Pons (tissue), 1 donor: ENCODE data around the gene ZBTB7C.

ENCODE experiments used
- DNase-seq: peaks from one replicate; pipeline ENCODE4 v3.0.0-alpha.2; 2016; ENCODE audit warnings: low spot score

ZBTB7C gene

DNA sequence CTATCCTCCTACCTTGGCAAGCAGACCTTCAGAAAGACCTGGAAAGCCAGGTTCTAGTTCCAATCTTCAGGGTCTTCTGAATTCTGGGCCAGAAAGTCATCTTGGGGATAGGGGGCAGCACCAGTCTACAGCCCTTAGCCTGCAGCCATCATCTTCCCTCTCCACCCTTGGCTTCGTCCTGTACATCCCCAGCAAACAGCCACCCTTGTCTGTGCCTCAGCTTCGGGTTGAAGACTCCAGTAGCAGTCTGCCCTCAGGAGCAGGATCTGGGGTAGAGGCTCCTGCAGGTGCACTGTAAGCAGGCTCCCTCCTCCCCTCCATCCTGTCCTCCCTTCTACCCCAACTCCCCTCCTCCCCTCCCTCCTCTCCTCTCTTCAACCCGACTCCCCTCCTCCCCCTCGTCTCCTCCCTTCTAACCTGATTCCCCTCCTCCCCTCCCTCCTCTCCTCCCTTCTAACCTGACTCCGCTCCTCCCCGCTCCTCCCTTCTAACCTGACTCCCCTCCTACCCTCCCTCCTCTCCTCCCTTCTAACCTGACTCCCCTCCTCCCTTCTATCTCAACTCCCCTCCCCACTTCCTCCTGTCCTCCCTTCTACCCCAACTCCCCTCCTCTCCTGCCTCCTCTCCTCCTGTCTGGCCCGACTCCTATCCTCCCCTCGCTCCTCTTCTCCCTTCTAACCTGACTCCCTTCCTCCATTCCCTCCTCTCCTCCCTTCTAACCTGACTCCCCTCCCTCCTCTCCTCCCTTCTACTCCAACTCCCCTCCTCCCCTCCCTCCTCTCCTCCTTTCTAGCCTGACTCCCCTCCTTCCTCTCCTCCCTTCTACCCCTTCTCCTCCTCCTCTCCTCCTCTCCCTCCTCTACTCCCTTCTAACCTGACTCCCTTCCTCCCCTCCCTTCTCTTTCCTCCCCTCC lies 388.6 kb downstream of the ZBTB7C start:
- DNase-seq: no peak

DNA sequence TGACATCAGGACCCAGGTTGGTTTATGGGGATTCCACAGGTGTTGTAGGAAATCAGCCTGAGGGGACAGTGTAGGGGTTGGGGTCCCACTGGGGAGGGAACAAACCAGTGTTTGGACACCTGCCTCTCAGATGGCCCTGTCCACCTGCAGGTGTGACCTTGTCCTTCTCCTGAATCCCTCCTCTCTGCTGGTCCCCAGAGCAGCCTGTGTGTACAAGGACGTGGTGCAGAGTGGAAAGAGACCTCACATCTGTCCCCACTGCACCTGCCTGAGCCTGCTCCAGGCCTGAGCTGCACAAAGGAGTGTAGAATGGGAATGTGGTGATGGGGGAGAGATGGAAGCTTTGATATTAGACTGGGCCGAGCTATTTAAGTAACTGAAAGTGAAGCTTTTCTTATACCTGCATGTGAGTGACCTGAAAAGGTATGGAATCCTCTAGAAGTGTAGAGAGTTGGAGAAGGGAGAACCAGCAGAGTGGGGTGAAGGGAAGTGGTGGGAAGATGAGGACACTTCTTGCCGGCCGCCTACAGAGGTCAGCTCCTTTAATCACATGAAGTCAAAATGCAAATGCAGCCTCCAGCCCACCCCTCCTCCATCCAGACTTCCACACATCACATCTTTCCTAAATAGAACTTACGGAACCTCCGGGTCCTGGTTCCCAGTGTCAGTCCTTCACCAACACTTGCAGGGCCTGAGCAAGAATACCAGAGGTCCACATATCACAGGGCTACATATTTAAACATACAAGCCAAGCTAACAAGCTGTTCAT lies 389.4 kb downstream of the ZBTB7C start:
- no peak for DNase-seq

DNA sequence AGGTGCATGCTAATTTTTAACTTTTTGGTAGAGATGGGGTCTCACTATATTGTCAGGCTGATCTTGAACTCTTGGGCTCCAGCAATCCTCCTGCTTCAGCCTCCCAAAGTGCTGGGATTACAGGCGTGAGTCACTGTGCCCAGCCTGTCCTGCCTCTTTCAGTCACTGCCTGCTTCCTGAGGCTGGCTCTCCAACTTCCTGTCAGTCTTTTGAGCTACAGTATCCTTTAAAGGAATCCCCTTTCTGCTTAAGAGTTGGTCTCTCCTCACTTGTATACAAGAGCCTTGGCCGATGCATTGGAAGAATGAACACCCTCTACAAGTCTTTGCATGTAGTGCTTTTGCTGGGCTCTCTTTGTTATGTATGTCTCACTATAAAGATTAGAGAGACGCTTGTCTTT lies 390.3 kb downstream of the ZBTB7C start:
- DNase-seq: no peak

DNA sequence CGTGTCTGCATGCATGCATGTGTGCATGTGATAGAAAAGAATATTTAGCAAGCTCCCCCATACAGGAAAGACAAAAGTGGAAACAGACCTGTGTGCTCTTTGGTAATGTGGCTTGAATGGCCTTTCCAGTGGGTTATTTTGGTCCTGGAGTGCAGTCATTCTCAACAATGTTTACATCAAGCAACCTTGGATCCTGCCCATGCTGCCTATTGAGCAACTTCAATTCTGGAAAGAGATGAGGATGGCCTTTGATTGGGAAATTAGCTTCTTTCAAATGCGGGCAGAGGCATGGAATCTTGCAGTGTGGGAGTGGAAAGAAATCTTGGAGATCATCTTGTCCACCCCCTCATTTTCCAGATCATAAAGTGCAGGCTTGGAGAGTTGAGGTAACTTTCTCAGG lies 391.5 kb downstream of the ZBTB7C start:
- DNase-seq: no peak

DNA sequence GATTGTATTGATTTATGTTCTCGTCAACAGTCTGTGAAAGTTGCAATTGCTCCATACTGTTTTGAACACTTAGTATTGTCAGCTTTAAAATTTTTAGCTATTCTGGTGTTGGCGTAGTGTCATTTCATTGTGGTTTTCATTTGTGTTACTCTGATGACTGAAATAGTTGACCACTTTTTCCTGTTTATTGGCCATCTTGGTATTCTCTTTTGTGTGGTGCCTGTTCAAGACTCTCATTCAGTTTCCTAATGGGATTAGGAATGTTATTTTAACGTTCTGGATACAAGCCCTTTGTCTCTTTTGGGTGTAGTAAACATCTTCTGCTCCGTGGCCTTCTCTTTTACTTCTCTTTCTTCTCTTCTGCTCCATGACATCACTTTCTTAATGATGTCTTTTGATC lies 396.0 kb downstream of the ZBTB7C start:
- DNase-seq: no peak

DNA sequence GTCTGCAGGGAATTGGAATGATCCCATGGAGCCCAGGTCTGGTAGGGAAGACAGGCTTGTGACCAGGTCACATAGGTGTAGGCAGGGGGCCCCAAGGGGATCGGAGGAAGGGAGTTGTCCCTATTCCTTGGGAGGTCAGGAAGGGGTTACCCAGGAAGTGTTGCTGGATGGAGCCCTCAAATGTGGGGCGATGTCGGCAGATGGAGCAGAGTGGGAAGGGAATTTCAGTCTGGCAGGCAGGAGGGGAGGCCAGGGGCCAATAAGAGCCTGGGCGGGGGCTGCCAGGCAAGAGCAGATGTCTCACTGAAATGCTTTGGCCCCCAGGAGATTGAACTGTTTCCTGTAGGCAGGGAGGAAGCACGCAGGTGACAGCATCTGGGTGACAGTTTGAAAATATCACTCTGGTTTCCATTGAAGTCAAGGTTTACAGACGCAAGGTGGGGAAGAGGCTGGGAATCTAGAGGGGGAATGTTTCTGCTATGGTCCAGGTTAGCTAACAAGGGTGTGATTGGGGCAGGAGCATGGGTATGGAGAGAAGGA lies 397.2 kb downstream of the ZBTB7C start:
- no peak for DNase-seq

DNA sequence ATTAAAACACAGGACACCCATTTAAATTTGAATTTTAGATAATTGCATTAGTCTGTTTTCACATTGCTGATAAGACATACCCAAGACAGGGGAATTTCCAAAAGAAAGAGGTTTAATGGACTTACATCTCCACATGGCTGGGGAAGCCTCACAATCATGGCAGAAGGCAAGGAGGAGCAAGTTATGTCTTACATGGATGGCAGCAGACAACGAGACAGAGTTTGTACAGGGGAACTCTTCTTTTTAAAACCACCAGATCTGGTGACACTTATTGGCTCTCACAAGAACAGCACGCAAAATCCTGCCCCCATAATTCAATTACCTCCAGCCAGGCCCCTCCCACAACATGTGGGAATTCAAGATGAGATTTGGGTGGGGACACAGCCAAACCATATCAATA lies 398.9 kb downstream of the ZBTB7C start:
- no peak for DNase-seq

DNA sequence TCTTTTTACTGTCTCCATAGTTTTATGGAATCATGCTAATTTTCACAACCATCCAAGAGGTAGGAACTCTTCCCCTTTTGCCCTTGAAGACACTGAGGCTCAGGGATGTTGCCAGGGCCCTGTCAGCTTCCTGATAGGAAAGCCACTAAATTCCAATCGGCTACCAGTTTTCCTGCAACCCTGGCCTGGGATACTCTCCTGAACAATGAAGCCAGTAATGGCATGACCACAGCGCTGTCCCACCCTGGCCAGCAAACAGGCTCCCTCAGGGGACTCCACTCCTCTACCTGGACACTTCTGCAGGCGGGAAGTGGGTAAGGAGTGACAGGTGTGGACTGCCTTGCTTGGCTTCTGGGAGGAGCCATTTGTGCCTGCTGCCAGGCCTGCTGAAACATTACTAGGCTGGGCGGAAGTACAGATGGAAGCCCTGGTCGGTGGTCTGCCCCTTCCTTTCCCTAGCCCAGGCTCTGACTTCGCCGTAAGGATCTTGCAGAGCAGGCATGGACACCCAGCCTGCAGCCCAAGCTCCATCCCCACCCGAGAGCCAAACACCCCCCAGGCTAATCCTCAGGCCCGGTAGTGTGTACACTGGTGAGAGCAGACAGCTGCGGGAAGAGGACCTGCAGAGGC lies 400.0 kb downstream of the ZBTB7C start:
- no peak for DNase-seq

DNA sequence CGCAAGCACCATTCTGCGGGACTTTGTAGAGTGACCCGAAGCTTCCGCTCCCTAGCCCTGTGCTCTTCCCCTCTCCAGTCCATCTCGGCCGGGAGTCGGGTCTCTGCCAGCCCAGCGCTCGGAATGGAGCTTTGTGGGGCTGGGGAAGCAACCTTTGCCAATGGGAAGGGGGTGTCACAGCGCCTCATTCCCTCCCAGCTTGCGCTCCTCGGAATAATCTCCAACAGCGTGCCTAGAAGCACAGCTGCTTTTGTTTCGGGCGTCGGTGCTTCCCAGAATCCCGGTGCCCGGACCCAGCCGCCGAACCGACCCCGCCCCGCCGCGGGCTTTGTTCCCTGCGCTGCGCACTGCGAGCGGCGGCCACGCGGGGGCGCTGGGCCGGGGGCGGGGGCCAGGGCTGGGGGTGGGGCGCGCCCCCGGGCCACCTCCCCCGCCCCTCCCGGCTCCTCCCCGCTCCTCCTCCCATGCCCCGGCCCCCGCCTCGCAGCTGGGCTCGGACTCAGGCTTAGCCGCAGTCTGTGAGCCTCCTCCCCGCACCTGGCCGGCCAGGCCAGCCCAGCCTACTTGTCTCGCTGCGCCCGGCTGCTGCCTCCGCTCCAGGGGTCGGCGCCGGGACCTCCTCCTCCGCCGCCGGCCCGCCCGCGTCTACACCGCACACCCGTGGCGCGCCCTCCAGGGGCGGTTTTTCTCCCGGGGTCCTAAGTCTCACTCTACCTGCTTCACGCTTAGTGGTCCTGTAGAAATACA lies 401.1 kb downstream of the ZBTB7C start:
- no peak for DNase-seq

DNA sequence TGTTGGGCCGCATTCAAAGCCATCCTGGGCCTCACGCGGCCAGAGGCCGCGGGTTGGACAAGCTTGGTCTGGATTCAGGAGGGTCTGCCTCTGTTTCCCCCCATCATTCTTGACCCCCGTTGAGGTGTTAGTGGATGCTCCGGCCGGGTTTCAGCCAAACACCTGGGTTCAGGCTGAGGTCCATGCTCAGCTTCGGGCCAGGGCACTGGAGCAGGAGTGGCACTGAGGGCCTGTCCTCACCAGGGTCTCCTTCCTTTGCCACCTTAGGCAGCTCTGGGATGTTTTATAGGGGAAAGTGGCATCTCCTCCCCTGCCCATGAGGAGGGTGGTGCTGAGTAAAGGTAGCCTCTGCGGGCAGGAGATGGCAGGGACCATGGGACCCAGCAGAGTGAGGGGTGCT lies 401.8 kb downstream of the ZBTB7C start:
- no peak for DNase-seq

DNA sequence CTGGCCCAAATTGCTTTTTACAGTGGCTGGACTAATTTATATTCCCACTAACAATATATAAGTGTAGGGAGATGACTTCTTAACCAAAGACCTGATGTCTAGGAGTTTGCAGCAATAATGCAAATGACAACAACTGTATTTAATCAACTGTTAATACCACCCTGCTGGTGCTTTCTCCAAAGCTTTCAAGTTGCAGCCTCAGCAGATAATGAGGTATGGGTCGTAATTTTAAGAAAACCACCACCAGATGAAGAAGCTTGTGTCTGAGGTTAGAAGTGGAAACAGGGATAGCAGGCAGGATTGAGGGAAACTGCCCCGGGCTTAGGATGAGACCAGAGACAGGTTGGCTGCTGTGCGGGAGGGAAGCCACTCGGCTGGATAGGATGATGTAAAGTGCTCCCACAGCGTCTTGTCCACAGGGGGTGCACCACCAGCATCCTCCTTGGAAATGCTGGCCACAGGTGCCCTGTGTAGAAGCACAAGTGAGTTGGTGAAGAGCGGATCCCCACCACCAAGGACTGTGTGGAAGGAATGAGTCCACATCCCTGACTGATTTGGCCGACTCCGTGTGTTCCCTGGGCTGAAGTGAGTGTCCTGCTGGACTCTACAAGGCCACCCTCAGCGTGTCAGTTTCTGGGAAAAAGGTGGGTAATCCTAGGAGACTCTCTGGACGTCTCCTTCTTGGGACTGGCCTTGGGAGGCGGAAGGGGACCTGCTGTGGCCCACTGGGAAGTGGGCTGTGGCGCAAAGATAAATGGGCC lies 402.6 kb downstream of the ZBTB7C start:
- no peak for DNase-seq

DNA sequence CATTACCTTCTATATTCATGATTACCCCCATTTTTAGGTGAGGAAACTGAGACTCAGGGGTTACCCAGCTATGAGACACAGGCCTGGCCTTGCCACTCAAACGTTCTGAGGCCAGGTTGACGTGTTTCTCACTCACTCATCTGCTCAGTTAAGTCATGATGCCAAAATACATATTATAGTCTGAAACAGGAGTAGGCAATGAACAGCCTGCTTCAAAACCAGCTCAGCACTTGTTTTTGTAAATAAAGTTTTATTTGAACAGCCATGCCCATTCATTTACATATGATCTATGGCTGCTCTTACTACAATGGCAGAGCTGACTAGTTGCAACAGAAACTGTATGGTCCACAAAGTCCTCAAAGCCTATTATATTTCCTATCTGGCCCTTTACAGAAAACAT lies 404.6 kb downstream of the ZBTB7C start:
- no peak for DNase-seq

DNA sequence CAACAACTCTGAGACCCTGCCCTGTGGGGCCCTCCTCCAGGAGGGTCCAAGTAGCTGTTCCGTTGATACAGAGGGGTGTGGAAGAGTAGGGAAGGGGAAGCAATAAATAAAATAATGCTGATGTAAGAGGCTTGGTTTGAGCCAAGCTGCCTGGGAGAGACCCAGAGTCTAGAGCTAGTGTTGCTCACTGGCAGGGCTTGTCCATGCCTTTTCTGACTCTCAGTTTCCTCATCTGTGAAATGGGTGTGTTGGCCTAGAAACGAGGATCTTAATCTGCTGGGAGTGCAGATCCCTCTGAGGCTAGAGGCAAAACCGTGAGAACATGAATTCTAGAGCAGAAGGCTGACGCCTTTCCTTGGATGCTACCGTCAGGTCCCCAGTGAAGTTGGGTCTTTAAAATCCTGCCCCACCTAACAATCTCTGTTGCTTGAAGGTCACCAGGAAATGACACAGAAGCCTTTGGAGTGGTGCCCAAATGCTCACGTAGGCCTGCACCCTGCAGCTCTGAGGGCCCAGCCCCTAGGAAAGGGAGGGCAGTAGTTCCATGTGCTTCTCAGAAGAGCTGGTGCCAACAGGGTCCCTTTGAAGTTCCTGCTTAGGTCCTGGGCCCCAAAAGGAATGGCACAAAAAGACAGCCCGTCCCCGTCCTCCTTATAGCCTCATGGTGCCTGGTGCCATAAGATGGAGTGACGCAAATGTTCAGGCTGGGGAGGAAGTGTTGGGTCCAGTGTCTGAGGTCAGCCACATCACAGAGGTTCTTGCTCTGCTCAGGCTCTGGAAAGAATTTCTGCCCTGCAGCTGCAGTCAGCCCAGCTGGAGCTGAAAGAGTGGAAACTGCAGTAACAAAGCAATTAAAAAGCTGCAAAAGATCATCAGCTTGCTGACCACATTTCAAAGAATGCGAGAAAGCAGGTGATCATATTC lies 405.5 kb downstream of the ZBTB7C start:
- no peak for DNase-seq

DNA sequence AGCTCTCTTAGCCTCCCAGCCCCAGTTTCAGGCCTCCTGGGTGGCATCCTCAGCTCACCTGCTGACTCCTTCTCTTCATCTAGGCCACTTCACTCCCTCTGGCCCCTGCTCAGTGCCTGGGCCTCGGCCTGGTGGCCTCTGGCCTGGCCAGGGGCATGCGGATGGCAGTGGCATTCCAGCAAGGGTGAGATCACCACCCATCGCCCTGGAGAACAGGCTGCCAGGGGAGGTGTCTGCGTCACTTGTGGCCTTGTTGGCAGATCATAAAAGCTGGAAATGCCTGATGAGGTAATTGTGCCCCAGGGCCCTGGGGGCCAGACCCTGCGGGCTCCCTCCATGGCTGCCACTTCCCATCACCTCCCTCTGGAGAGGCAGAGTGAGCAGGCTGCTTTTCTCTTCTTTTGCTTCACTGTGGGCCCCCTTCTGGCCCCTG lies 406.2 kb downstream of the ZBTB7C start:
- no peak for DNase-seq

DNA sequence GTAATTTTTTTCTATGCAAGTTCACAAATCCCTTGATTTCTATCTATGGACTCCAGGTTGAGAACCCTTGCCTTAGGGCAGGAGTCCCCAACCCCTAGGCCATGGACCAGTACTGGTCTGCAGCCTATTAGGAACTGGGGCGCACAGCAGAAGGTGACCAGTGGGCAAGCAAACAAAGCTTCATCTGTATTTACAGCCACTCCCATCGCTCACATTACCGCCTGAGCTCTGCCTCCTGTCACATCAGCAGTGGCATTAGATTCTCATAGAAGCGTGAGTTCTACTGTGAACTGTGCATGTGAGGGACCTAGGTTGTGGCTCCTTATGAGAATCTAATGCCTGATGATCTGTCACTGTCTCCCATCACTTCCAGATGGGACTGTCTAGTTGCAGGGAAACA lies 408.5 kb downstream of the ZBTB7C start:
- no peak for DNase-seq

DNA sequence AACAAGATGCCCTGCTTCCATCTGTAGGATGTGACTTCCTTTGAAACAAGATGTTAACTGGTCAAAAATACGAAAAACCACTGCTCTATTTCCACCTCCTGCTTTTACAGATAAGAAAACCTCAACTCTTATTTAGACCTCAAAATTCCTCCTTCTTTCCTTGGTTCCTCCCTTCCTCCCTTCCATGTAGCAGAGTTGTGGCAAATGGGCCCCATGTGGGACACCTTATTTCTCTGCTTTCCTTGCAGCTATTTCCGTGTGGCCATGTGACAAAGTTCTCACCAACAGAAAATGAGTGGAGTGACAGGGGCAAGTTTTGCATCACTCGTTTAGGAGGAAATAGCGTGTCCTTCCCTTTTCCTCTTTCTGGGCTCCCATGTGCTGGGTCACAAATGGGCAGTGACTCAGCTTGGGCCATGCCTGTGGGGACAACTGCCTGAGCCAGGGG lies 409.4 kb downstream of the ZBTB7C start:
- DNase-seq: no peak

DNA sequence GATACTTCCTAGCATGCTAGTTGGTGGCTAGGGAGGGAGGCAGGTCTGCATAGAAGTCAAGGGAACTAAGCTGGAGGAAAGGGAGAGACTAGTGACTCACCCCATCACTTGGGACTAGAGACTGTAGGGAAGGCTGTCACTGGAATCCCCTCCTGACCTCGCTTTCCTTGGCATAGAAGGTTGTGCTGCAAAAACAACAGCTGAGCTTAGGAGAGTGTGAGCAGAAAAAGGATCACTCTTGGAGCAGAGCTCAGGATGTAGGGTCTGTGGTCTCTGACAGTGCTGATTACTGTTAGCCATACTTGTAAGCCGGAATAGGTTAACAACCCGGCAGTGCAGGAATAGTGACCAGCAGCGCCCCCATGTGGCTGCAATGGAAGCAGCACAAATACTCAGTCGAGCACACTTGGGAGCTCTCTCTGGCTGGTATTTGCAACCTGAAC lies 411.8 kb downstream of the ZBTB7C start:
- no peak for DNase-seq

DNA sequence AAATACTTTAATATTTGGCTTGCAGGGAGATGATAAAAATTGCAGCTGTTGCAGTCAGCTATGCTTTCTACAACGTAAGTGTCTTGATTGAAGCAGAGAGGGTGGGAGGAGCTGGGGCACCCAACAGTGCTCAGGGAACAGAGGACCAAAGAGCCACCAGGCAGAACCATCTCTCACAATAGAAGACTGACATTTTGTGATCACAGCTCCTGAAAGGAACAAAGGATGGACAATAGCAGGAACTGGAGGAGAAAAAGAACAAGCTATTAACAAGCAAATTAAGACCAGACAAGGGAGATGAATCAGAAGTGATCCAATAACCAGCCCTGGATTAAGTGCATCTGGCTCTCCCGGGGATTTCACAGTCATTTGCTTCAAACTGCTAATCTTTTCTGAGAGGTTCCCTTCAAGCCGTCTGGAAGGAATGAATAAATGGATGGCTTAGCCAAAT lies 413.1 kb downstream of the ZBTB7C start:
- DNase-seq: peak; percentile 9

DNA sequence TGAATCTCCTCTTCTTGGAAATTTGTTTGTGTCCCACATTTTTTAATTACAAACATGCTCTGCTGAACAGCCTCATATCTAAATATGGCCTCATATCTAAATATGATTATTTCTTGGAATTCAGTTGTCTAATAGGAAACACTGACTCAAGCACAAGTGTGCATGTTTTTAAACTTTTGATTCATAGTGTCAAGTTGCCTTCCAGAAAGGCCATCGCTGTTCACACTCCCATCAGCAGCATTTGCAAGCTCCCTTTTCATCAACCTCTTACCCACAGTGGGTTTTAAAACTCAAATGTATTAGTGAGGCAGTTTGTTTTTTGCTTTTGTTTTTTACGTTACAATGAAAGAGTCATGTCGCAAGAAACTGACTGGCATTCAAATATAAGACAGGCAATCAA lies 413.5 kb downstream of the ZBTB7C start:
- no peak for DNase-seq

DNA sequence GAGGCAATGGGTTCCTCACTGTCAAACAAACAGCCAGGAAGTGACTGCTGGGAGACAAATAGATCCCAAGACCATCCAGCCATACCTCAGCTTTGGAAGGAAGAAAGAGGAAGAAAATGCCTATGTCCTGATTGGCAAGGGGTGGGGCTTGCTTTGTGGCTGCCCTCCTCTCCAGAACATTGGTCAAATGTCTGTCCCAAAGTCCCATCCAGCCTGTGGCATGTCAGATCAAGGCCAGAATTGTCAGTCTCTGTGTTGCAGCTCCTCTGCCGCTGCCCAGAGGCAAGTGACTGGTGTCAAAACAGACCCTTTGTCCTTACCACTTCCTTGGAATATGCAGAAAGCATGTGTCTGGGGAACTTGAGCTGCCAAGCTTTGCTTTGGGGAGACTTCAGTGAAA lies 415.8 kb downstream of the ZBTB7C start:
- DNase-seq: no peak
